Central memory CD8-positive, alpha-beta T cell (primary cell): ENCODE results near the gene TRPC4.

Experiments
- ATAC-seq: fragments of 150-1000 bp; cut with Tn5 transposase; replicated peaks from 2 replicates; pipeline ENCODE4 v1.10.0; 2022; ENCODE audit warnings: mild to moderate bottlenecking, moderate FRiP score, moderate number of reproducible peaks; ENCODE audit not compliant: poor library complexity, severe bottlenecking; ENCODE audit errors: extremely low read depth
- DNase-seq, 2 donors: peaks; one replicate each; pipeline ENCODE4 v3.0.0; 2021; ENCODE audit warnings: low spot score in 2 of 2
- H3K27ac Mint-ChIP-seq: one replicate; pipeline ENCODE4 v1.8.0; 2022; ENCODE audit warnings: low read depth, mild to moderate bottlenecking, moderate library complexity, mixed read lengths
- H3K27me3 Mint-ChIP-seq: one replicate; pipeline ENCODE4 v1.8.0; 2022; ENCODE audit warnings: mixed read lengths
- H3K36me3 Mint-ChIP-seq: one replicate; pipeline ENCODE4 v1.8.0; 2022; ENCODE audit warnings: mild to moderate bottlenecking, moderate library complexity, mixed read lengths; ENCODE audit not compliant: insufficient read depth
- H3K4me1 Mint-ChIP-seq: one replicate; pipeline ENCODE4 v1.8.0; 2022; ENCODE audit warnings: mixed read lengths
- H3K4me3 Mint-ChIP-seq: one replicate; pipeline ENCODE4 v1.8.0; 2022; ENCODE audit warnings: mild to moderate bottlenecking, moderate library complexity, mixed read lengths
- H3K9me3 Mint-ChIP-seq: one replicate; pipeline ENCODE4 v1.8.0; 2022; ENCODE audit warnings: mixed read lengths

Gene TRPC4

DNA sequence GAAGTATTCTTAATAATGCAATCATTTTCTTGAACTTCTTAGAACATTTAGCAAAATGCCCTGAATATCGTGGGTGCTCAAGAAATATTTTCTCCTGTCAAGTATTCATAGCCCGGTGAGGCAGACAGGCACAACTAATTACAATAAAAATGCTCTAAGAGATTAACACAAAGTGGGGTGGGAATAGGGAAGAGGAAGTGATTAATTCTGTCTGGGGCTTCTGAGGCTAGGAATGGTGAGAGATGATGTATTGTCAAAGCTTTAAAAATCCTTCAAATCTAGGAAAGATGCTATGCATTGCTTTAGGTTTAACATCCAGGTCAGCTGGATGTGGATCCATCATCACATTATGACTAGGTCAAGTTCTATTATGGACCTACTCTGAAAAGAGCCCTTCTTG, 204.2 kb downstream of the TRPC4 start:
- no peak overlapping the region for H3K4me3 Mint-ChIP-seq
- no peaks in the 10 kb centered on the region for H3K27me3 Mint-ChIP-seq
- no peak overlapping the region for H3K27ac Mint-ChIP-seq
- no peaks in the 10 kb centered on the region for H3K36me3 Mint-ChIP-seq
- H3K4me1 Mint-ChIP-seq: no peaks in the 10 kb centered on the region
- ATAC-seq (no peak), DNase-seq (no peak)
- H3K9me3 Mint-ChIP-seq: peaks cover 9% of the 10 kb centered on the region

- no peaks in the 10 kb centered on the region for H3K4me1 Mint-ChIP-seq
Measured at GRCh38 chr13:37663724-37664123, 205.8 kb downstream of the TRPC4 start.

GRCh38 chr13:37662624-37663023, 206.9 kb downstream of the TRPC4 start:
- no peaks in the 10 kb centered on the region for H3K36me3 Mint-ChIP-seq
- DNase-seq (no peak), ATAC-seq (no peak)
- no peaks in the 10 kb centered on the region for H3K4me1 Mint-ChIP-seq
- H3K9me3 Mint-ChIP-seq: peaks cover 9% of the 10 kb centered on the region
- no peaks in the 10 kb centered on the region for H3K27me3 Mint-ChIP-seq
- H3K4me3 Mint-ChIP-seq: no peak overlapping the region
- no peak overlapping the region for H3K27ac Mint-ChIP-seq

More at GRCh38 chr13:37663724-37664123, 205.8 kb downstream of the TRPC4 start:
- Mint-ChIP-seq H3K27ac (no peak overlapping the region), H3K9me3 (peaks cover 9% of the 10 kb centered on the region), H3K4me3 (no peak overlapping the region), H3K36me3 (no peaks in the 10 kb centered on the region), H3K27me3 (no peaks in the 10 kb centered on the region)
- ATAC-seq: no peak
- DNase-seq: no peak

- peaks cover 9% of the 10 kb centered on the region for H3K9me3 Mint-ChIP-seq
- no peak overlapping the region for H3K4me3 Mint-ChIP-seq
- no peaks in the 10 kb centered on the region for H3K4me1 Mint-ChIP-seq
- DNase-seq (no peak), ATAC-seq (no peak)
- H3K27ac Mint-ChIP-seq: no peak overlapping the region
- no peaks in the 10 kb centered on the region for H3K36me3 Mint-ChIP-seq
- H3K27me3 Mint-ChIP-seq: no peaks in the 10 kb centered on the region
Measured at GRCh38 chr13:37657956-37658355, 211.6 kb downstream of the TRPC4 start.

DNA sequence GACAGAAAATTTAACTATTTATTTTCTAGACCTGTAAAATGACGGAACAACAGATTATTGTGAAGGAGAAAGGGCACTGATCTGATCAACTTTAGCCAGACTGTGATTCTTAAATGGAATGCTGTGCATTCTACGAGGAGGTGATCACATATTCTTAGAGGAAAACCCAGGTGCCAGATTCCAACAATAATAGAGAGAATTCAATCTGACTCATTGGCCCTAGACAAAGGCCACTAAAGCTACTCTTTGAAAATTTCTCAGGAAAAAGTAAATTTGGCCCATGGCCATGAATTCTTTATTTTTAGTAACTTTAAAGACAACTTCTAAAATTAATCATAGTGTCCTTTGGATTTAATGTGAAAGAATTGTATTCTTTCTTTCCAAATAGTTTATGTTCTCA, 212.4 kb downstream of the TRPC4 start:
- Mint-ChIP-seq H3K27ac (no peak overlapping the region), H3K4me3 (no peak overlapping the region), H3K36me3 (no peaks in the 10 kb centered on the region), H3K9me3 (peaks cover 10% of the 10 kb centered on the region), H3K27me3 (no peaks in the 10 kb centered on the region), H3K4me1 (no peaks in the 10 kb centered on the region)
- ATAC-seq: no peak
- no peak for DNase-seq

DNA sequence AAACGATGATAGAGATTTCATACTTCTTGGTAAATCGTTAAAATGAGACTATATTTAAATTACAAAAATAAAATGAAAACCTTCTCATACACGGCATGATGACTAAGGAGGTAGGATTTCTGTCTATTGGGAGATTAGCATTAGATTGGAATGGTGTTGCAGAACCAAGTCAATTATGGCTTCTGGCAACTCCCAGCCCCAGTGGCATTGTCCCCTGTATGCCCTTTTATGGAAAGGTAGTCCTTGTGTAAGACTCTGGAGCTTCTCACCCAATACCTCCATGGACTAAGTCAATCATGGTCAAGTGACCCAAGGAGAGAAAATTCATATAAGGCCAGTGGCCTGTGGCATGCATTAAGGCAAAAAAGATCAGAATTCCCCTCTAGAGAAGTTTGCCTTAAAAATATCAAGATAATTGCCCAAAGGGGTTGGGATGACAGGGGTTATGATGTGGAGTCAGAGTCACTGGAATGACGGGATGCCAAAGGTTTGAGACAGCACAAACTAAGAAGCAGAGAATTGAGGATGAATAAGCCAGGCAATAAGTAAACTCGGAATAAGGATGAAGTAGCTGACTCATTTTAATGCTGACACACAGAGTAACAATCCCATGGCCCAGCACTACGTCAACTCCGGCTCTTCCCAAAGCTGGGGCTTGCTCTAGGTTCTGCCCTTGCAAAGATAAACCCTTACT, 213.2 kb downstream of the TRPC4 start:
- H3K9me3 Mint-ChIP-seq: peaks cover 10% of the 10 kb centered on the region
- H3K27me3 Mint-ChIP-seq: no peaks in the 10 kb centered on the region
- no peak for ATAC-seq
- no peak for DNase-seq
- H3K36me3 Mint-ChIP-seq: no peaks in the 10 kb centered on the region
- no peaks in the 10 kb centered on the region for H3K4me1 Mint-ChIP-seq
- H3K27ac Mint-ChIP-seq: no peak overlapping the region
- H3K4me3 Mint-ChIP-seq: no peak overlapping the region

DNA sequence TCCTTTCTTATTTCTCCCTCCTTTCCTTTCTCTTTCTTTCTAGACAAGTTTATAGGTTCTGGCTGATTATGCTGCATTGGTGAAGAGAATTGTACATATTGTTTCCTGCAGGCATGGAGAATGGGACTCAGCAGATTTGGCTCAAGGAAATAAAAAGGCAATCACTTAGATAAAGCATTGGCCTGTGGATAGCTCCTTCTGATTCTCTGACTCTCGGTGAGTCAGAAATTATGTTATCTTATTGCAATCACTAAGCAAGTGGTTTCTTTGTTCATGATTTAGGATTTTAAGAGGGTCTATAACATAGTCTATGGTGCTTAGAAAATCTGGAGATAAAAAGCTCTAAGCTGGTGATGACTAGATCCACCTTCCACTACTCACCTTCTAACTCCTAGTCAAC, 217.0 kb downstream of the TRPC4 start:
- H3K27me3 Mint-ChIP-seq: no peaks in the 10 kb centered on the region
- no peaks in the 10 kb centered on the region for H3K36me3 Mint-ChIP-seq
- H3K27ac Mint-ChIP-seq: no peak overlapping the region
- peaks cover 16% of the 10 kb centered on the region for H3K9me3 Mint-ChIP-seq
- ATAC-seq (no peak), DNase-seq (no peak)
- no peaks in the 10 kb centered on the region for H3K4me1 Mint-ChIP-seq
- H3K4me3 Mint-ChIP-seq: no peak overlapping the region

DNA sequence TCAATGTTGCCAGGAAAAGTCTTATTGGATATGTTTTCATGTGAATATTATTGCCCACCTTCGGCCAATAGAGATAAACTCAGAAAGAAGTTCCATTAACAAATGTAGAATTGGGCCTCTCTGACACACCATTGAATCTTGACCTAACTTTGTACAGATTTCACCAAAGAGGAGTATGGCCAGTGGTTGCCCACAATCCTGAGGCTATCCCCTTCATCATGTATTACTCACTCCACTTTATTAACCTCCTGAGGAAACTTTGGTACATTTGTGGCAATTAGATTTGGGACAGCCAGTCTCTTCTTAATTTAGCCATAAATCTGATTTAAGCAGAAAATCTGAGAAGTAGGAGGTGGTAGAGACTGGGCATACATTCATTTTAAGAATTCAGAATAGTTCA, 217.7 kb downstream of the TRPC4 start:
- Mint-ChIP-seq H3K27me3 (no peaks in the 10 kb centered on the region), H3K36me3 (no peaks in the 10 kb centered on the region), H3K4me1 (no peaks in the 10 kb centered on the region), H3K4me3 (no peak overlapping the region), H3K27ac (no peak overlapping the region), H3K9me3 (peaks cover 20% of the 10 kb centered on the region)
- ATAC-seq (no peak), DNase-seq (no peak)

DNA sequence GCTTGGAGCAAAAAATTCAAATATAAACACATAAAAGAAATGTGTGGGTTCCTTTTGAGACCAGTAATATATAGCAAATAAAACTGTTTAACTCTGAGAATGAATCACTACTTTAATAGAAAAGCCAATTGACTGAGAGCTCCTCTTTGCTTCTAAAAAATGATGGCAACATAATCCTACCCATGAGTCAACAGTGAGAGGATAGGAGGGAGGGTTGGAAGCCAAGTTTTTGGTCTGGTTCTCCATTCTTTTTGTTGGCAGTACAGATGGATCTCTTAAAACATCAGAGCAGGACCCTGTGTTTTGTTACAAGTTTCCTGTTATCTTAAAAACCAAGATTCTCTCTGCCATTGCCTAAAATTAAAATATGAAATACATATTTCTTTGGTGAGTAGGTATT, 221.0 kb downstream of the TRPC4 start:
- H3K4me1 Mint-ChIP-seq: no peaks in the 10 kb centered on the region
- no peaks in the 10 kb centered on the region for H3K27me3 Mint-ChIP-seq
- peaks cover 18% of the 10 kb centered on the region for H3K9me3 Mint-ChIP-seq
- H3K4me3 Mint-ChIP-seq: no peak overlapping the region
- no peak for DNase-seq
- no peak for ATAC-seq
- H3K27ac Mint-ChIP-seq: no peak overlapping the region
- H3K36me3 Mint-ChIP-seq: no peaks in the 10 kb centered on the region

DNA sequence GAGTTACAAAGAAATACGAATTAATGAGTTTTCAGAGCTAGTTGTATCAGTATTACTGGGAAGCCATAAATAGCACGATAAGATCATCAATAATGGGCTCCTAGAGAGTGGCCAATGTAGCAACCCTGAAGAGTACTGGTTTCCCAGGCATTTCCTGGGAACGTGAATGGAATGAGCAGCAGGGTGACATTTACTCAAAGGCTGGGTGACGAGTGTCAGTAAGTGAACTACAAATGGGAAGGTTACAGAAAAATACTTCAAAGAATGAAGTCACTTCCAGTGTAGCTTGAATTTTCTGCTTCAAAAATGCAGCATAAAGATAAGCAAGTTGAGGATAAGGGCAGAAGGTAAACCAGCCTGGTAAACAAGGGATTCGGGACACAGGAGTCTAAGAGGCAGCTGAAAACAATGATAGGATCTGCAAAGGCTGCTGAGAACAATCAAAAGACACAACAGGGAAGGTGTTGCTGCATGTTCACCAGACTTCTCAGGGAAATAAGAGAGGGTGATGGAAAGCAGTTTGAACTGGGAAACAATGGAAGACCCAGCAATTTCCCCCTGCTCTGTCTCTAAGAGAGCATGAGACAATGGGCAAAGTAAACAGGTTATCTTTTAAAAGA, 222.4 kb downstream of the TRPC4 start:
- Mint-ChIP-seq H3K27ac (no peak overlapping the region), H3K4me3 (no peak overlapping the region), H3K9me3 (peaks cover 20% of the 10 kb centered on the region), H3K4me1 (no peaks in the 10 kb centered on the region), H3K27me3 (no peaks in the 10 kb centered on the region), H3K36me3 (no peaks in the 10 kb centered on the region)
- no peak for ATAC-seq
- no peak for DNase-seq

DNA sequence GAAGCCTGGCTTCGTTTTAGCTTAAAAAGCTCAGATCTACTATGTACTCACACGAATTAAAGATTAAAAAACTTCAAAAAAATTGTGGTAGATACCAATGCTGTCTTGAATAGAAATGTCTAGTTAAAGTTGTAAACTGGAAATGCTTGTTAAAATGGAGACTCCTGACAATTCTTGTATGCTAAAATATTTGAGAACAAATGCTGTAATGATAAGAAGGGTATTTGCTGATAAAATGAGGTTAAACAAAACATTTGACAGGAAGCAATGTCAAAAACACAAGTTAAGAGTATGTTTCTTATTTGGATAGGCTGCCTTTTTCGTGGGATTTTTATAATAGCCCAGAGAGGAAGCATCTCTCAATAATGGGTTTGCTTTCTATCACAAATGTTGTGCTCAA, 223.0 kb downstream of the TRPC4 start:
- H3K27me3 Mint-ChIP-seq: no peaks in the 10 kb centered on the region
- H3K27ac Mint-ChIP-seq: no peak overlapping the region
- H3K4me1 Mint-ChIP-seq: no peaks in the 10 kb centered on the region
- peaks cover 26% of the 10 kb centered on the region for H3K9me3 Mint-ChIP-seq
- ATAC-seq (no peak), DNase-seq (no peak)
- H3K36me3 Mint-ChIP-seq: no peaks in the 10 kb centered on the region
- no peak overlapping the region for H3K4me3 Mint-ChIP-seq

- no peaks in the 10 kb centered on the region for H3K27me3 Mint-ChIP-seq
- H3K4me3 Mint-ChIP-seq: no peak overlapping the region
- ATAC-seq (no peak), DNase-seq (no peak)
- H3K27ac Mint-ChIP-seq: no peak overlapping the region
- H3K9me3 Mint-ChIP-seq: peaks cover 22% of the 10 kb centered on the region
- H3K36me3 Mint-ChIP-seq: no peaks in the 10 kb centered on the region
- no peaks in the 10 kb centered on the region for H3K4me1 Mint-ChIP-seq
Measured at GRCh38 chr13:37645181-37645740, 224.3 kb downstream of the TRPC4 start.

GRCh38 chr13:37641391-37641790, 228.2 kb downstream of the TRPC4 start:
- Mint-ChIP-seq H3K4me1 (no peaks in the 10 kb centered on the region), H3K27me3 (no peaks in the 10 kb centered on the region), H3K4me3 (no peak overlapping the region), H3K27ac (no peak overlapping the region), H3K36me3 (no peaks in the 10 kb centered on the region), H3K9me3 (peaks cover 14% of the 10 kb centered on the region)
- DNase-seq (no peak), ATAC-seq (no peak)
